Activated gamma-delta T cell treated with Interleukin-2 at 50 U/mL for 16 hours (primary cell): Measurements from ENCODE around the gene BFSP1.

Experiments
- DNase-seq: peaks from one replicate; pipeline ENCODE4 v3.0.0-alpha.2; 2020

Gene BFSP1

DNA sequence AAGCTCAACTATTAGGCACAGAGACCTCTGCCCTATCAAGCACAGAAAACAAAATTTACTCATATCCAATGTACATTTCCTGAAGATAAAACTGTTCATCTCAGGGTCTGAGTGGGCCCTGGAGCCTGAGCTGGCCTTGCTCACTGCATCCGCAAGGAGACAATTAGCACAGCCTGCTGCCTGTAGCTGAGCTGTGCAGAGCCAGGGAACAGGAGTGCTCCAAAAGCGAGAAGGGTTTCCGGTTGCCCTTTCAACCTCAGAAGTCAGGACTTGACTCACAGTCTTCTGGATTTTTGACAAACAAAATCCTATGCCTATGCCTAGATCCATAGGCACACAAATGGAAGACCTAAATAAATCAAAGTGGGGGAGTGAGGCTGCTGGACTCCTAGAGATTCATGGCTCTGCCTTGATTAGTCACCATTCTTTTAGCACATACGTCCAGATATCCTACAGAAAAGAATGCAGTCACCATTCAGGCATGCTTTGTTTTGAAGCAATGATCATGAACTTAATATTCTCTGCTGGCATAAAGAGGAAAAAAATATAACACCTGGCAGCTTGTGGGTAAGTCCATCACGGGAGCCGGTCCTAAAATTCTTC lies 73.5 kb downstream of the BFSP1 start:
- DNase-seq, result no peak

- DNase-seq, result no peak
Observed at GRCh38 chr20:17457079-17457478, 74.1 kb downstream of the BFSP1 start.

DNA sequence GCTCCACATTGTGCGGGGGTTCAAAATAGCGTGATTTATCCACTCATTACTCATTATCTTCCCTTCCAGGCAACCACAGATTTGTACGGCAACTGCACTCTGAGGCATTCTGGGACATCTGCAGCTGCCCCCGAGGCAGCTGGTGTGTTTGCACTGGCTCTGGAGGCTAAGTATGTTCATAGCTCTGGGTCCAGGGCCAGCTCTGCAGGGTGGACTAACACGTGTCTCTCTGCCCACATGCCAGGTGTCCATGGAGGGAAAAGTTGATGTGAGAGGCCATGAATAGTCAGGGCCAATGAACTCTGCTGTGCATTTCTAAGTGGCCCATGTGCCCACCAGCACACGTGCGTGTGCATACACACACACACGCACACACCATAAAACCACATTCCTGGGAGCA lies 74.9 kb downstream of the BFSP1 start:
- DNase-seq, result no peak

- no peak for DNase-seq
Observed at GRCh38 chr20:17453592-17453991, 77.6 kb downstream of the BFSP1 start.

DNA sequence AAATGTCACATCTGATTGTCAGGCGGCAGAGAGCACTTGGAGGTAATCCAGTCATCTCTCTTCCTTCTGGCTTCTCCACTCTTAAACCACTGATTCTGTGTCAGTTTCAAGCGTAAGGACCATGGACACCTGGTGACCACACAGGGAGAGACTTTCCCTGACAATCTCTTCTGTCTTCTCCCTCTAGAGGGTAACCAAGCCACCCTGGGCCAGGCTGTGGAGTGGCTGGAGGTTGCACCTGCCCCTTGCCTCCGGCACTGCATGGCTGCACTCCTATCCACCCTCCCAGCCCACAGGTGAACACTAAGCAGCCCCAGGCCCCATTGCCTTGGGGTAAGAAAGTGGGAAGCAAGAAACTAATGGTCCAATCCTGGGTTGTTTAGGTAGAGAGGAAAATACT lies 78.7 kb downstream of the BFSP1 start:
- no peak for DNase-seq

DNA sequence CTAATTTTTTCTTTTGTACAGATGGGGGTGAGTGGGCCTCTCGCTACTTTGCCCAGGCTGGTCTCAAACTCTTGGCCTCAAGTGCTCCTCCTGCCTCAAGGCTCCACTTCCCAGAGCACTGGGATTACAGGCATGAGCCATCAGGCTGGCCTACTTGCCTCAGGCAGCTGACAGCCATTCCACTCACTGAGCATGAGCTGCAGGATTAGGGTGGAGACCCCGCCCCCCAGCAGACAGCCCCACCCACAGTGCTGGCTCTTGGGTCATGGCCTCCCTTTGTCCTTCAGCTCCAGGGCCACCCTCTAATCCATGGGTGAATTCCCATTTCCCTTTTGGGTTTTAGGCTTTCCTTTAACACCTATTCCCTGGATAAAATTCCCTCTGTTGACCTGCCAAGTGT lies 82.1 kb downstream of the BFSP1 start:
- DNase-seq, result no peak

DNA sequence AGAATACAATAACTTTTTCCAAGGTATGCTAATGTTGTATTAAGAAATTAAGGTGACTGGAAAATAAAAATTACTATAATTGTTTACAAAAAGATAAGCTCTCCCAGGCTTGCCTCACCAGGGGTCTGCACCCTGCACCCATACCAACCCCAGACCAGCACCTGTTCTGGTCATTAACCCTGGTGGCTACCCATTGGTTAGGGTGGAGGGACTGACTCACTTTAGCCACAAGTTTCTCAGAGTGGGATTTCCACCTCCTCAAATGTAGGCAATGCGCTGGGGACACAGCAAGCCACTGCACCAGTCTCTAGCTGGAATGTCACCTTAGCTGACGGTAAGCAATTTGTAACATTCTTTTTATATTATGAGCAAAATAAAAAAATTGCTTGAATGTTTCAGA lies 83.1 kb downstream of the BFSP1 start:
- DNase-seq, result no peak

GRCh38 chr20:17446171-17446570 lies 85.0 kb downstream of the BFSP1 start:
- DNase-seq, result no peak

DNA sequence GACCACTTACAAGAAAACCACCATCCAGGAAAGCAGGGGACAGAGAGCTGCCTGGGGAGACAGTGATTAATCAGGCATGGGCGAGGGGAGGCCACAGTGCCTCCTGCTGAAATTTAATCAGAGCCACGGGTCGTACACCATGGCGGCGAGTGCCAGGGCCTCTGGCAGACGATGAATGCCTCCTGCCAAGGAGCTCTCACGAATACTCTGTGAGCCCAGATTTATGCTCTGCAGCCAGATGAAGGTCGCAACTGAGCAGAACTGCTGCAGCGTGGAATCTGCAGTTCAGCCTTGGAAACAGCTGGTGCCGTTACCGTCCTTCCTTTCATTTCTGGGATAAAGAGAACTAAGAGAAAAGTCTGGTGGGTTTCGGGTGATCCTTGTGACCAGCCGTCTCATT lies 85.6 kb downstream of the BFSP1 start:
- DNase-seq, result no peak

GRCh38 chr20:17444091-17444490 lies 87.1 kb downstream of the BFSP1 start:
- no peak for DNase-seq
